ENCODE results near the gene UFD1. TPM values are rescaled to one million over a fixed set of nuclear protein-coding genes. Genes with fewer than 3 reads are reported as not detected.

Gene UFD1
- total and polyA plus RNA-seq, 2 of the 13 experiments (the other 11 are each of a cell fraction or from before 2014, with no cell fraction given): 47.9 to 51.1 TPM

GRCh38 chr22:19448076-19448607 is 30.9 kb downstream of the UFD1 start (continued):
- no peak for TF ChIP-seq ZNF646 (CRISPR knock-in tag; IDR thresholded peaks at IDR 0.05)
- no peak for TF ChIP-seq ZNF281 (CRISPR knock-in tag; IDR thresholded peaks at IDR 0.05; ENCODE audit: borderline replicate concordance)
- 0 out of 2 replicates have a peak, but pooled peaks have one; percentile 37 for TF ChIP-seq ZNF317 (CRISPR knock-in tag; IDR thresholded peaks at IDR 0.05)
- TF ChIP-seq ATF1 (CRISPR knock-in tag; IDR thresholded peaks at IDR 0.05): no peak; the same call in 1 of the 2 replicates
- TF ChIP-seq TRIM24 (CRISPR knock-in tag; IDR thresholded peaks at IDR 0.05): no peak
- no peak for TF ChIP-seq ZBTB4 (CRISPR knock-in tag; IDR thresholded peaks at IDR 0.05; ENCODE audit: borderline replicate concordance)
- TF ChIP-seq RXRA (CRISPR knock-in tag; IDR thresholded peaks at IDR 0.05): peak; percentile 69; the same call in 1 of the 2 replicates
- TF ChIP-seq ZFYVE20 (CRISPR knock-in tag; IDR thresholded peaks at IDR 0.05; ENCODE audit: borderline replicate concordance, low read depth): no peak
- 0 out of 2 replicates have a peak, but pooled peaks have one; percentile 4 for TF ChIP-seq GLI4 (CRISPR knock-in tag; IDR thresholded peaks at IDR 0.05; ENCODE audit: borderline replicate concordance)
- TF ChIP-seq SKIL (CRISPR knock-in tag; IDR thresholded peaks at IDR 0.05; ENCODE audit: borderline replicate concordance): 0 out of 2 replicates have a peak, but pooled peaks have one; percentile 15
- TF ChIP-seq PCBP1 (IDR thresholded peaks at IDR 0.05; ENCODE audit: borderline replicate concordance, low read depth, low read length): no peak
- TF ChIP-seq SRF (IDR thresholded peaks at IDR 0.05; ENCODE audit: low read depth, low read length): no peak
- TF ChIP-seq MYC (CRISPR knock-in tag; IDR thresholded peaks at IDR 0.05; ENCODE audit: borderline replicate concordance): no peak
- no peak for TF ChIP-seq MTF2 (CRISPR knock-in tag; IDR thresholded peaks at IDR 0.05; ENCODE audit: borderline replicate concordance)

Measured in HepG2 (cell line).